Stimulated activated CD4-positive, alpha-beta T cell treated with anti-CD3 and anti-CD28 coated beads, Interleukin-2, amount 100 ng/mL, for 24 hours (primary cell): ENCODE data around the gene RFX4.

Experiments used
- DNase-seq, 2 donors: peaks; one replicate each; pipeline ENCODE4 v3.0.0-alpha.2; 2020

Gene RFX4

DNA sequence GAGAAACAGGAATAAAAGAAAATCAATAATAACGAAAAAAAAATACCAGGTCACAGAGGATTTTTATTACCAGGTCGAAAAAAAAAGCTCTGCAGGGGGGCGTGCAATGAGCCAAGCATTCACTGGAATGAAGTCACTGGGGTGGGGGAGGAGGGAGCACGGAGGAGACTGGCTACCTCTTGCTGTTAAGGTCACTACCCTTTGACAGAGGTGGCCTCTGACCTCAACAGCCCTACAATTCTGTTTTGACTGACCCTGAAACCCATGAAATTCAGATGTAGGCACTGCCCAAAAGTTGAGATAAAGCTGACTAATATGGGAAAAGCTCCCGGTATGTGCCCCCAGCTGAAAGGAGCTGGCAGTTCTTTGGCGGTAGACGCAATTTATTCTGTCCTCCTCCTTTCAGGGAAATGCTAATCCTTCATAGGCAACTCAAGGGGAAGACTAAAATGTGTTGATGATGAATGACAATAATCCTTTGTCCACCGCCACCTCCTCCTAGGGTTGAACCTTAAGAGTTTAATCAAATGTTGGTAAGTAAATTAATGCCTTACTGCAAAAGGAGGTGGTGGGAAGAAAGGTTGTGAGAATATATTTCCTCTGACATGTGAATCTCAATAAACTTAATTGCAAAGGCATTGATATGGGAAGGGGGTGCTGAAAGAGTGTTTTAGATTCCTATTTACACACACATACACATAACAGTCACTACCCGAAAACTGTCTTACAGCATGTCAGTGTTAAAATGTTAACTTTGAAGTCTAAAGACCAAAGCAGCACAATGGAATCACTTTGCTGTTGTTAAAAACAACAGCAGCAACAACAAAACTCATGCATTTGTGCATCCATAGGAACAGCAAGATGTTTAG lies 185.4 kb downstream of the RFX4 start:
- no peak for DNase-seq

DNA sequence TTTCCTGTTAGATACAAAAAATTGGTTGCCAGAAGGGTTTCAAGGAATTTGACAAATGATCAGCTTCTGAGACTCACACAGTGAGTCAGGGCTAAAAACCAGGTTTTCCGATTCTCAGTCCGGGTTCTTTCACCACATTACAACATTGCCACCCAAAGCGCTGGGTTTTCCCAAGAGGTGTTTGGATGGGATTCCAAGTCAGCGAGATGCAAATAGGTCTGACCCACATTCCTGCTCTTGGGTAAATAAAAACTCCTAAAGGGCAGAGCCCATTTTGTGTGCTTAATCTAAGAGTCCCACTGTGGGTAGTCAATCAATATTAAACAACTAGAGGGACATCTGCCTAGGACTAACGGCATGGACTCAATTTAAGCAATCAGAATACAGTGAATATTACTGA lies 186.3 kb downstream of the RFX4 start:
- no peak for DNase-seq

DNA sequence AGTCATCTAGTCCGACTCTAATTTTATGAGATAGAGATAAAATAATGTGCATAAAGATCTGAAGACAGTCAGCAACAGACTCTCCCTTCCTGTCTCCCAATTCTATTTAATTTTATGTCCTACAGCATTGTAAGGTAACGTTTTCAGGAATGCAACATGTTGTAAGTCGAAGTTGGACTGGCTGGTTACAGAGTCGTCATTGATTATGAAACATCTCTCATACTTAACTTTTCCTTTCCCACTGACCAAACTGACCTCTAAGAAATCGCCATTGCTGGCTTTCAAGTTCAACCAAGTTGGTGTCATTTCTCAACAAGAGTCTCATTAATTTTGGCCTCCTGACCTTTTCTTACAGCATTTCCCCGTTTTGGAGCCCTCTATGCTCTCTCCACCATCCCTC lies 186.7 kb downstream of the RFX4 start:
- no peak for DNase-seq

DNA sequence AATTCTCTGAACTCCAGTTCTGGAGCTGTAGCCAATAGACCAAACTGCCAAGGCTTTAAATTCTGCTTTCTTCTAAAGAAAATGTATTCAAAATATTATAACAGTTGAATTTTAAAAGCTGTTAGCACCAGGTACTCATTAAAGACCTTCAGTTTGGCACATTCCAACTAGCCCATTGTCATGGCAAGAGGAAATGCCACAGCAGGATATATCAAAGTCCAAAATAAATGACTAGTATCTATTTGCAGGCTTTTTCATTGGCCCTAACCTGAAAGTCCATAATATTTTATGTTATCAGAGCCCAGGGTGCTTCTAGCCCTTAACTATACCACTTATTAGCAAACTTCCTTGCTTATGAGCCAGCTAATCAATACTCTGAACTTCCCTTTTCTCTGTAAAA lies 188.6 kb downstream of the RFX4 start:
- DNase-seq = no peak

DNA sequence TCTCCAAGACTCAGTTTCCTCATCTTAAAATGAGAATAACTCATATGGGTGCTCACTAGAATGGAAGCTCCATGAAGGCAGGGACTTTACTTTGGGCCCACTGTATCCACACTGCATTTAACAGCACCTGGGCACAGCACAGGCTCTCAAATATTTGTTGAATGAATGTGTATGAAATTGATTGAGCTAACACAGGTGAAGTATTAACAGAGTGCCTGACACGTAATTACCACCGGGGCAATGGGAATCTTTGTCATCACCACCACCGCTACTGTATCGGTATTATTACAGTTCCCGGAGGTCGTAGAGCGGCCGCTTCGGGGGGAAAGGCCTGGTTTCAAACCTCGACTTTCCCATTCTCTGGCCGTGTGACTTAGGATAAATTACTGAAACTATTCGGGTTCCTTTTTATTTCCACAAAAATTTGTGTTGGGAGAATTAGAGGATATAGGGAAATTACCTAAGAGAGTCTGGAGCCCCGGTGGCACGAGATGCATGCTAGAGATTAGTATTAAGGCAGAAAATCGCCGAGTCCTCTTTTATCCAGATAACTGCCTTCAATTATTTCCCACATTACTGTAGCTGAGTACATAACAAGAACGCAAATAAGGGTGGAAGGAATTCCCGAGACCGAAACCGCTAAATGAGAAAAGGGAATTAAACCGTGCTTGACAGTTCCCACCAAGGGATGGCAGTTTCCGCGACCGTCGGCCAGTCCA lies 190.6 kb downstream of the RFX4 start:
- DNase-seq = no peak

DNA sequence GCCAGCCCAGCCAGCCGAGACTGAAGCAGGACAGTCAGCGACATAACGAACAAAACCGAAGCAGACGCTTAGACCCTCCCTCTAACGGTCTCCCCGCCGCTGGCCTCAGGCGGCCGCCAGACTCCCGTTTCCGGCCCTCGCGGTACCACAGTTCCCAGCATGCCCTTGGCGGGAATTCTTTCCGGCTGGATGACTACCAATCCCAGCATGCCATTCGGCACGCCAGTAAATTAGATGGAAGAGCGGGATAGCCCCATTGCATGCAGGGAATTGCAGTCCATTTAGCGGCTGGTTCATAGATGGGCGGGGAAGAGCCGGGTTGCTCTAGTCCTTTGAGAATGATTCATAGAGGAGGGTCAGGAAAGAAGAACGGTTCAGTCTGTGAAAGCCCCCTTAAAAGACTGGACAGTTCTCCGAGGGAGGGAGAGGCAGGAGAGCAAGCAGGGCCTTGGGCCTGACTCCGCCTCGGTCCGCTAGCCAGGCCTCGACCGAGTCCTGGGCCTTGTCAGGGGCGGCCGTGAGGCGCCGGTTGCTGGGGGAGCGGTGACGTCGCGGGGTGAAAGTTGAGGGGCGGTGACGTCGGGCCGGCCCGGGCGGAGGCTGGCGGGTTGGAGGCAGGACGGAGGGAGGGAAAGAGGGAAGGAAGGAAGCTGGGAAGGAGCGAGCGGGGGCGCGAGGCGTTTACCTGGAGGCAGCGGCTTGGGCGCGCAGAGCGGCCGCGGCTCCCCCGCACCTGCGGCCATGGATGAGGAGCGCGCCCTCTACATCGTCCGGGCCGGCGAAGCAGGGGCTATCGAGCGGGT lies 191.4 kb downstream of the RFX4 start, which contains the start of gene RIC8B:
Gene RIC8B (plus strand): TSS at position 678 of the 803 bp plus-strand sequence. CDS start 64 bp downstream, at position 742.
- DNase-seq = peak; percentile 83 to 86

DNA sequence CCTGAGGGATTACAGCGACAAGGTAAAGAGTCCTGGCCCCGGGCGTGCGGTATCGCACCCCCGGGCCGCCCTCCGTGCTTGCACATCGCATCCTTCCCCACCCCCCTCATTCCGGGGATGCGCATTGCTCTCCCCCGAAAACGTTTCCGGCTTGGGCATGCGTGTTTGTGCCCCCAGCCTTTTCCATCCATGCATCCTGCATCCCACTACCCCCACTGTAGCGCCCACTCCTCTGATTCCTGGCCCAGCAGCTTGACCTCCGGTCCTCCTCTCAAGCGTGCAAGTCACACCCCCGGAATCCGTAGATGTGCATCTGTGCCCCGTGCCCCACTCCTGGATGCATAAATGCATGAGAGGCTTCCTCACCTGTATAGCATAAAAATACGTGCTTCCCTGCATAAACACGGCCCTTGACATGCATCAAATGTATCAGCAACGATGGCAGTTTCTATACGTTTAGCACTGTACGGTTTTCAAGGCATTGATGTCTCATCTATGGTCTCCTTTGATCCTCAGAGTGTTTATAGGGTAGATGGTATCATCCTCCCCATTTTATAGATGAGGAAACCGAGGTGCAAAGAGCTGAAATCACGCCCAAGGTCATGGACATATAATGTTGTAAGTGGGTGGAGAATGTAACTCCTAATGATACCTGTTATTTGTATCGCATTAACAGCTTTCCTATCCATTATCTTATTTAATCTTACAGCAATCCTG lies 192.2 kb downstream of the RFX4 start:
- peak; percentile 39 to 41 for DNase-seq

DNA sequence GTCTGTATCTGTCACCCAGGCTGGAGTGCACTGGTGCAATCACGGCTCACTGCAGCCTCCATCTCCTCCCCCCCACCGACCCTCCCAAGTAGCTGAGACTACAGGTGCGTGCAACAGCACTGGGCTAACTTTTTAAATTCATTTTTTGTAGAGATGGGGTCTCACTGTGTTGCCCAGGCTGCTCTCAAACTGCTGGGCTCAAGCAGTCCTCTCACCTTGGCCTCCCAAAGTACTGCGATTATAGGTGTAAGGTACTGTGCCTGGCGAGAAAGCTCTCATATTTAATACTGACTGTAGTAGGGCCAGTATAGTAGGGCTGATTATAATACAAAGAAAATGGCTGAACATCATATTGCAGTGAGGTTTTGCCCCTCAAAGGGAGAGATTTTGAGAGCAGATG lies 194.1 kb downstream of the RFX4 start:
- DNase-seq = no peak

DNA sequence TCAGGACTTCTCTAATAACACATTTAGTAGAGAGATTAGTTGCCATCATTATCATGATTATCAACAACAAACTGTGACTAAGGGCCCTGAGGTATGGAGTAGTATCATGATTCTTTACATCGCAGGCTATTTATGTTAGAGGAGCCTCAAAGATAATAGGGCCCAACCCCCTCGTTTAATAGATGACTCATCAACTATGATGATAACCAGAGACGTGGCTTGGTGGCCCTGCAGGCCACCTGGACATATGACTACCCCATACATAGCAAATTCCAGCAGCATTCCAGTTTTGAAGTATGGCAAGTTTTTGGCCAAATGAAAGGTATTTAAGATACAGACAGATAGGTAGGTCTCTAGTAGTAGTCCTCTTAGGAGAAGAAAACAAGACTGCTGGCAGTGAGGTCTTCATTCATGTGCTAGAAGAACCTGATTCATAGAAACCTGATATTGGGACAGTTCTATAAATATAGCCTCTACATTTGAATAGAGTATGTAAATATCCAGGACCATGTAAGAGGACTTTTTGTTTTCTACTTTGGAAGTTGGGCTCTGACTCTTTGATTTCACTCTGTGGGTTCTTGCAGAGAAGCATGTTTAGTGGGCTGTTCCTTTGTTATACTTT lies 197.3 kb downstream of the RFX4 start:
- DNase-seq = no peak

DNA sequence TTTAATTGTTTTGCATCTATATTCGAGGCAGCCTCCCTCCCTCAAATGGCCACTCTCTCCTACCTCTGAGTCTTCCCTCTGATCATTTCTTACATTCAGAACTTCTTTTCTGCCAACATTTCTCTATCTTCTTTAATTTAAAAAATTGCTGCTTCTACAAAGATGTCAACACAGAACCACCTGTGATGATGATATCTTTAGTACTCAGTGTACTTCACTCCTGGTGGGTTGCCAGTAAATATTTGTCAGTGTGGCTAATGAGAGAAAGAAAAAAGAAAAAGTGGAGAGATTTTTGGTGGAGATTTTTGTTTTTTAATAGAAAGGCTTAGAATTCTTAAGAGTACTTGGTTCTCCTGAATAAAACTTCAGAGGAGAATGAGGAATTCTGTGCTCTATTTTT lies 199.8 kb downstream of the RFX4 start:
- no peak for DNase-seq

DNA sequence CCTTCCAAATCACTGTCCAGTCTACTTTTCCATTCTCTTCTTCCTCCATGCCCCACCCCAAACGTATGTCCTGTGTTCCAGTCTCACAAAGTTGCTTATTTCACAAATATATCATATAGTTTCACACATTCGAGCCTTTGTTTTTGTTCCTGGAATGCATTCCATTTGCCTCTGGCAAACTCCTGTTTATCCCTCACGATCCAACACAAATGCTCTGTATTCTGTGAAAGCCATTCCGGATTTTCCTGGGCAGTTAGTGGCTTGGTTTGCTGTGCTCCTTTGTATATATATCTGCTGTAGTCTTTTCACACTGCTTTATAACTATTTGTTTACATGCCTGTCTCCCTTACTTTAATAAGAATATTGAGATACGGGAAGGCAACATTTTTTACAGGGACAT lies 200.7 kb downstream of the RFX4 start:
- no peak for DNase-seq

DNA sequence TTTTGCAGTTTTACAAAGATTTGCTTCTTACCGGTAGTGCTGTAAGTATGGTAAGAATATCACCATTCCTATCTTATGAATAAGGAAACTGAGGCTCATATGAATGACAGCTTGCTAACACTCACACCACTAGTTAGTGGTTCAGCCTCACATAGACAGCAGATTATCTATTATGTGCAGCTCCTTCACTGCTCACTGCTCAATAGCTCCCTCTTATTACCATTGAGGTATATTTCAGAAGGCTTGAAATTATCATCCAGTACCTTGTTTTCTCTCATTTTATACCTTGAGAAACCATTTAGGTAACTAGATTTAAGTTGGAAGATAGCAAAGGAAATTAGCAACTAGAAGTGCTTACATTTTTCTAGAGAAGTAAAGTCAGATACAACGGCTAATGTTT lies 207.2 kb downstream of the RFX4 start:
- no peak for DNase-seq

DNA sequence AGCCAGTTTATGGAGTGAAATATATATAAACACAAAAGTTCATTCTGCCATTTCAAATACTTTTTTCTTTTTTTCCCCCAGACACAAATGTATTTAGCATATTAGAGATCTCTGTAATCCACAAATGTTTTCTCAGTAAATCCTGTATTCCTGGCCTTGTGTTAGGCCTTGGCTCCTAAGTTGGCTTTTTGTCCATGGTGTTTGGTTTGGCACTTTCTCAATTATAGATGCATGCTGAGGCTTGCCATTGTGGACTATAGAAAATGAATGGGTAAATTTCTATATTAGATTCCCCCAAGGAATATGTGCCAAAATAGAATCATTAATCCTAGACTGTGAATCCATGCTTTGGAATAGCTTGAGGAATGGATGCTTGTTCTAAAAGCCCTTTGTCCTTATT lies 208.7 kb downstream of the RFX4 start:
- no peak for DNase-seq

DNA sequence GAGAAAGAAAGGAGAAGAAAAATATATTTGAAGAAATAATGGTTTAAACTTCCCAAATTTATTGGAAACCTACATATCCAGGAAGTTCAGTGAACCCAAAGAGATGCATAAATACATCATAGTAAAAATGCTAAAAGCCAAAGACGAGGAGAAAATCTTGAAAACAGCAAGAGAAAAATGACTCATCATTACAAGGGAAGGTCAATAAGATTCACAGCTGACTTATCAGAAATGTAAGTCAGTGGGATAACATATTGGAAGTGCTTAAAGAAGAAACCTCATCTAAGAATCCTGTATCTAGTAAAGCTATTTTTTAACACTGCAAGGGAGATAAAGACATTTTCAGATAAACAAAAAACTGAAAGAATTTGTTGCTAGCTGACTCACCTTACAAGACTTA lies 211.6 kb downstream of the RFX4 start:
- DNase-seq = no peak

DNA sequence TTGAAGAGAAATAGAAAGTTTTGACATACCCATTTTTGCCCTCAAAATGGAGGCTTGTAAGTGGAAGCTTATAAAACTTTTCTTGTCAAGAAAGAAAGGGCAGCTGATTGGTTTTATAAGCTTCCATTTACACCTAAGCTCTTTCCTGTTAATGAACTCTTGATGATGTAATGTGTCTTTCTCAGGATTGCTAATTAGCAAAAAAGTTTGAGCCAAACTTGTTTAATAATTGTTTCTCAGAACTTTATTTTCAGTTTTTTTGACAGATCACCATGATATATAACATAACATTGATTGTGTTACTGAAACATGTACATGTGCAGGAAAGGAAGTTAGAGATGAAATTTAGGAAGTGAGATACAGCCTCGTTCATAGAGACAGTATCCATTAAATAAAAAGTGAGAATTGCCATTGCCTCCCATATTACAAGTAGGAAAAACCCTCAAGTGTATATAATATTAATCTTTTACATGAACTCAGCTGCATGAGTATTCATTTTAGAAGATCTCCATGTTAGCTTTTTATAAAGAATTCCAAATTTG lies 218.4 kb downstream of the RFX4 start:
- no peak for DNase-seq

DNA sequence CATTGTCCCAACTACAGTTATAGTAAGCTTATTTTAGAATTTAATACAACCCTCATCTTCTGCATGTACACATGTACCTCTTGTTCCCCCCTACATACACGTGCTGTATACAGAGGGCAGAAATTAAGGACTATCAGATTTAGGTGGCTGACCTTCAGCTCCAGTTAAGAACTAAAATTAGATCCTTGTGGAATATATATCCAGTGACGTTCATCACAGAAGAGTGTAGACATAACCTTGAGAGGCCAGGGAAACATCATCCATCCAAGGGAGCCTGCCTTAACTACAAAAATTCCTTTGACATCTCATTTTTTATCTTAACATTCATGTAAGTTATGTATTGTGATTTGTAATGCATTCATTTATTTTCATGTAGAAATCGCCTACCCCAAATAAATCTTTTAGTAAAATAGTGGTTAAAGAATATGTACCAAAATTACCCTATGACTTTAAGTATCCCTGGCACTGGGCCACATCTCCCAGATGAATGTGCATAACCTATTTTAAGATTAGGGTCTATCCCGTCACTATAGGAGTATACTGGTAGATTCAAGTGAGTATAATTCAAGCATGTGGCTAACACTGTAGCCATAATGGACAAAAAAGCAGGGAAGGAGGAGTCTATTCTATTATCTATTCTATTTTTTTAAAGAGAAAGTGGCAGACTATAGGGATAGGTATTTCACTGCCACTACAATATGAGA lies 219.2 kb downstream of the RFX4 start:
- no peak for DNase-seq

DNA sequence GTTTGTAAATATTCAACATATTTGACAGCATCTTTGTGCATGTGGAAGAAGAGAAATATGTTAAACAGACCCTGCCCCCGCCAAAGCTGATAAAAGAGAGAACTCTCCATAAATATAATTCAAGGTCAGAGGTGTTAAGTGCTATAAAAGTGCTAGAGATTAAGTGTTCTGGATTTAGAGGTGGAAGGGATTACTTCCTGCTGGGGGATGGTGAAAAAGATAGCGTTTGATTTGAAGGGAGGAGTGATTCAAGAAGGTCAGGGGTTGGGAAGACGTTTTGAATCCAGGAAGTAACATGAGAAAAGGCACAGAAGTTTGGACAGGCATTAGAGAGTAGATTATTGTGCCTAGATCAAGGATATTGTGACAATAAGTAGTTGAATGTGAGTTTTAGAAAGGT lies 221.9 kb downstream of the RFX4 start:
- no peak for DNase-seq
